HG03064 (cell line): ENCODE data around the gene ARL4C.

Experiments
- ATAC-seq: cut with Tn5 transposase; IDR thresholded peaks from one replicate; pipeline ENCODE4 v1.9.1; 2021; ENCODE audit warnings: low read depth; ENCODE audit not compliant: unreplicated experiment

Gene ARL4C, protein sequence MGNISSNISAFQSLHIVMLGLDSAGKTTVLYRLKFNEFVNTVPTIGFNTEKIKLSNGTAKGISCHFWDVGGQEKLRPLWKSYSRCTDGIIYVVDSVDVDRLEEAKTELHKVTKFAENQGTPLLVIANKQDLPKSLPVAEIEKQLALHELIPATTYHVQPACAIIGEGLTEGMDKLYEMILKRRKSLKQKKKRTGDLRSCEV

DNA sequence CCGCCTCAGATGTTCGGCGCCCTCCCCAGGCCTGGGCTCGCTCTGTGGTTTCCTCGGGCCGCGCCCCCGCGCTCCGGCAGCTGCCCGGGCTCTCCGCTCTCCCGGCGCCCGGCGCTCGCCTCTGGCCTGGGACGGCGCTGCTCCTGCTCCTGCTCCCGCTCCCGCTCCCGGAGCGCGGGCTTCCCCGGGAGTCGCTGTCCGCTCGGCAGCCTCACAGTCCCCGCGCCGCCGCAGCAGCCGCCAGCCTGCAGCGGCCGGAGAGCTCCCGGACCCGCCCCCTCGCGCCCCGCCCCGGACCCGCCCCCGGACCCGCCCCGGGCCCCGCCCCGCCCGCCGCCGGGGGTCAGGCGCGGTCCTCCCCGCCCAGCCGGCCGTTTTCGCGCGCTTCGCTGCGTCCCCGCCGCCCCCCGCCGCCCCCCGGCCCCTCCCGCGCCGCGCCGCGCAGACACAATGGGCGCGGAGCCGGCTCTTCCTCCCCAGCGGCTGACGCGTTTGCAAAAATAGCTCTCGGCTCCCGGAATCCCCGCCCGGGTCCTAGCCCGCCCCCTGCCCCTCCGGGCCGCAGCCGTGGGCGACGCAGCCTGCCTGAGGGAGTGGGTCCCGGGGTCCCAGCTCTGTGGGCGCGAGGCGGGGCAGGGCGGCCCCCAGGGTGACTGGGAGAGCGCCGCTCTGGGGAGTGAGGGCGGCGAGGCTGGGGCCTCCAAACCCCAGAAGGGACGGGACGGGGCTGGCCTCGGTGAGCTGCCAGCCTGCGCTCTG lies at the start of gene ARL4C:
Gene ARL4C (minus strand): TSS at position 247 of the 759 bp plus-strand sequence. CDS start 495 bp downstream, outside the sequence.
- ATAC-seq, result peak; percentile 55

DNA sequence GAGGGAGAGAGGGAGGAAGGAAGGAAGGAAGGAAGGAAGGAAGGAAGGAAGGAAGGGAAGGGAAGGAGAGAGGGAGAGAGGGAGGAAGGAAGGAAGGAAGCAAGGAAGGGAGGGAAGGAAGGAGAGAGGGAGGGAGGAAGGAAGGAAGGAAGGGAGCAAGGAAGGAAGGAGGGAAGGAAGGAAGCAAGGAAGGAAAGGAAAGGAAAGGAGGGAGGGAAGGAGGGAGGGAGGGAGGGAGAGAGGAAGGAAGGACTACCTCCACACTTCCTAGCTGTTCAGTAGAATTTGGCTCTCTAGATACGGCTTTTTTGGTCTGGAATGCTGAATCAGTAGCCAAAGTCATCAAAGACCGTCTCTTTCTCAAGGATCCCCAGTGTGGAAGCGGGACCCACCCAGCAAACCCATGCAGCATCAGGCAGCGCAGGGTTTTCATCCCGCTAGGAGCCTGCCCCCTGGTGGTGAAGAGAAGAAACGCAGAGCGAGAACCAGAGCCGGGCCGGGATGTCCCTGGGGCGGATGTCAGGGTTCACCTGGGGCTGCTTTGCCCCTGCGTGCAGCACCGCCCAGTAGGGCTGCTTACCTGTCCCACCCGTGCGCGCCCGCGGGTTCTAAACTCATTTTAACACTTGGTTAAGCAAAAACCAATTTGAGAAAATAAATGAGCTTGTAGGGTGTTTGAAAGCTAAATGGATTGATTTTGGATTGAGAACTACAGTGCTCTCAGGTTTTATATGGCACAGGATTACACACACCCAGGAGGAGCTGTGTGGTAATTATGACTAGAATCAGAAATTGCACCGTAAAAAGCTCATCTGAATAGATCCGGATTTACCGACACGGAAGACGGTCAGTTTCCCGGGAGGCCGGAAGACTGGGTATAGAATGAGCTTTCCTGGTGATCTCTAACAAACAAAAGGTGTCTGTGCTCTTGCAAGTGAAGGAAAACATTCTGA lies 48.1 kb upstream of the ARL4C start:
- no peak for ATAC-seq

DNA sequence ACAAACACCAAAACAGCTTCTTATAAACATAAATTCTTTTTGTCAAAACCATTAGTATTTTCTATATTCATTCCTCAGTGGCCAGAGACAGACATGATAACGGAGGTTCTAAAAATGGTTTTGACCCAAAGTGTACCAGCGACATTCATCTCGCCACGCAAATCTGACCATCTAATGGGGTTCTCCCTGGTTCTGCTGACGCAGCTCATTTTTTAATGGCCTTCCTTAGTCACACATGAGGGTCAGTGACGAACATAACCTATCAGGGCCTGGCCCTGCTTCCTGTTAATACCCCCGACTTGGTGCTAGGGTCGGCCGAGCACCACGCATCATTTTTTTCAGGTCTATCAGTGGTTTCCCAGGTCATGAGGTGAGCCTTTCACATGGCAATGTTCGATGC lies 45.9 kb upstream of the ARL4C start:
- ATAC-seq, result no peak

DNA sequence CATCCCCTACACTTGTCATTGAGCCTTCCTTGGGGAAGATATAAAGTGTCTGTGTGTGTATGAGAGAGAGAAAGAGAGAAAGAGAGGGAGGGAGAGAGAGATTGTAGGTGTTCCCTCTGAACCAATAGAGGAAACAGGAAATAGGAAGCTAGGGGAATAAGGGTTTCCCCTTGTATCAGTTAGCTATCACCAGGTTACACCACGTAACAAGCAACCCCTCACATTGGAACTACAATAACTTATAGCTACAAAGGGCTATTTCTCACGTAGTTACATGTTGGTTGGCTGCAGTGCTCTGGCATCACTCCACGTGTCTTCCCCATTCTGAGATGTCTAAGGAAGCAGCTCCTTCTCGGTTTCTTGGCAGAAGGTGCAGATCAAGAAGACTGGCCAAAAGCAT lies 41.0 kb upstream of the ARL4C start:
- ATAC-seq, result no peak

- no peak for ATAC-seq
Observed at GRCh38 chr2:234536178-234536965, 39.5 kb upstream of the ARL4C start.

GRCh38 chr2:234535464-234535863 lies 38.6 kb upstream of the ARL4C start:
- no peak for ATAC-seq

GRCh38 chr2:234534515-234534914 lies 37.6 kb upstream of the ARL4C start:
- no peak for ATAC-seq

- ATAC-seq, result no peak
Observed at GRCh38 chr2:234533626-234534025, 36.7 kb upstream of the ARL4C start.

GRCh38 chr2:234528410-234529148 lies 31.7 kb upstream of the ARL4C start:
- no peak for ATAC-seq

- ATAC-seq, result no peak
Observed at GRCh38 chr2:234526711-234527110, 29.8 kb upstream of the ARL4C start.

GRCh38 chr2:234521536-234521935 lies 24.7 kb upstream of the ARL4C start:
- ATAC-seq, result no peak

DNA sequence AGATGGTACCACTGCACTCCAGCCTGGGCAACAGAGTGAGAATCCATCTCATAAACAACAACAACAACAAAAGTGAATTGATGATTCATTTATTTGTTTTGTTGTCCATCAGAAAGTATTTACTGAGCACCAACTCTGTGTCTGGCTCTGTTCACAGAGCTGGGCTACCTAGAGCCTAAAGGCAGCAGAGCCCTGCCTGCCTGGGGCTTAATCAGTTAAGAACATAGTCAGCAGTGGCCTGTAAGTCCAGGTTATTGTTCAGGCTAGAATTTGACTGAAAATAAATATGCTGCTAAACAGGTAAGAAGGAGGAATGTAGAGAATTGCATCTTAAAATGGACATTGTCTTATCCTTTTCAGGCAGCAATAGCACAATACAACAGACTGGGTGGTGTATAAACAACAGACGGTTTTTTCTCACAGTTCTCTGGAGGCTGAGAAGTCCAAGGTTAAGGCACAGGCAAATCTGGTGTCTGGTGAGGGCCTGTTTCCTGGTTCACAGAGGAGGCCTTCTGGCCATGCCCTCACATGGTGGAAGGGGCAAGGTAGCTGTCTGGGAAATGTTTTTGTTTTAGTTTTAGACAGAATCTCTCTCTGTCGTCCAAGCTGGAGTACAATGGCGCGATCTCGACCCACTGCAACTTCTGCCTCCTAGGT lies 22.2 kb upstream of the ARL4C start:
- ATAC-seq, result no peak

DNA sequence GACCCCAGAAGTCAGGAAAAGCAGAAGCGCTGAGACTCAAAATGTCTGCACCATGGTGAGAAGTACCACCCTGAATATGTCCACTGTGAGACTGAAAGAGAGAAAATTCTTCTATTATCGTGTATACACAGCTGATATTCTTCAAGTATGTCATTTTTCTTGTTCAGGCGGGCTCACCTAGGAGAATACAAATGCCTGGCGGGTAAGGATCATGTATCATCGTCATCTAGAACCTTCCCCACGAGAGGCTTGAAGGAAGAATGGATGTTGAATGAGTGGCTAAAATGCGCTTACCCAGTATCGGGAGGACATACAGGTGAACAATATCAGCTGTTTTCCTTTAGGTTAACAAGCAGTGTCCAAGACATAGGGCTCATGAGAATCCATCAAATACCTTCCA lies 21.1 kb upstream of the ARL4C start:
- ATAC-seq, result no peak

- no peak for ATAC-seq
Observed at GRCh38 chr2:234514873-234515638, 18.2 kb upstream of the ARL4C start.

- no peak for ATAC-seq
Observed at GRCh38 chr2:234514099-234514498, 17.2 kb upstream of the ARL4C start.

GRCh38 chr2:234512884-234513669 lies 16.2 kb upstream of the ARL4C start:
- no peak for ATAC-seq

GRCh38 chr2:234502919-234503285 lies 6.0 kb upstream of the ARL4C start:
- no peak for ATAC-seq
